Neural progenitor cell (in vitro differentiated cells): ENCODE data around the gene HEPH. TPM values are rescaled to one million over a fixed set of nuclear protein-coding genes. Genes with fewer than 3 reads are reported as not detected.

ENCODE experiments used
- DNase-seq: peaks from one replicate; pipeline ENCODE4 v3.0.0-alpha.2; 2016; ENCODE audit warnings: low spot score
- H2AFZ ChIP-seq: fragments of 200-600 bp; sonication (generic); replicated peaks from 2 replicates; pipeline ENCODE4 v1.6.1; 2016; ENCODE audit warnings: antibody characterized with exemption
- H3F3A ChIP-seq: fragments of 200-600 bp; sonication (generic); 2 replicates; pipeline ENCODE4 v1.6.1; 2016; ENCODE audit warnings: antibody characterized with exemption, low read depth
- H3K27ac ChIP-seq: fragments of 200-600 bp; sonication (generic); 2 replicates; pipeline ENCODE4 v1.5.1; 2016; ENCODE audit warnings: mild to moderate bottlenecking
- H3K27me3 ChIP-seq: fragments of 200-600 bp; sonication (generic); 2 replicates; pipeline ENCODE4 v1.6.1; 2016; ENCODE audit warnings: mild to moderate bottlenecking, moderate library complexity
- H3K36me3 ChIP-seq: fragments of 200-600 bp; sonication (generic); 2 replicates; pipeline ENCODE4 v1.5.1; 2016
- H3K4me1 ChIP-seq: fragments of 200-600 bp; sonication (generic); 2 replicates; pipeline ENCODE4 v1.6.1; 2016; ENCODE audit warnings: mixed run types
- H3K4me2 ChIP-seq: fragments of 200-600 bp; sonication (generic); 2 replicates; pipeline ENCODE4 v1.6.1; 2016
- H3K4me3 ChIP-seq: fragments of 200-600 bp; sonication (generic); 2 replicates; pipeline ENCODE4 v1.5.1; 2016
- H3K79me2 ChIP-seq: fragments of 200-600 bp; sonication (generic); 2 replicates; pipeline ENCODE4 v1.6.1; 2016; ENCODE audit warnings: low read depth
- H3K9ac ChIP-seq: fragments of 200-600 bp; sonication (generic); 2 replicates; pipeline ENCODE4 v1.6.1; 2016
- H3K9me3 ChIP-seq: fragments of 200-600 bp; sonication (generic); 2 replicates; pipeline ENCODE4 v1.5.1; 2016; ENCODE audit warnings: low read depth
- H4K20me1 ChIP-seq: fragments of 200-600 bp; sonication (generic); 2 replicates; pipeline ENCODE4 v1.6.1; 2016; ENCODE audit warnings: low read depth
- H3K27ac Mint-ChIP-seq: 3 replicates; pipeline ENCODE4 v1.8.0; 2021; ENCODE audit warnings: mixed read lengths
- H3K27me3 Mint-ChIP-seq: 2 replicates; pipeline ENCODE4 v1.8.0; 2022; ENCODE audit warnings: low read depth, mild to moderate bottlenecking, inconsistent platforms, moderate library complexity, mixed read lengths; ENCODE audit not compliant: insufficient read depth
- H3K36me3 Mint-ChIP-seq: 3 replicates; pipeline ENCODE4 v1.8.0; 2021; ENCODE audit warnings: mixed read lengths
- H3K4me1 Mint-ChIP-seq: 3 replicates; pipeline ENCODE4 v1.8.0; 2021; ENCODE audit warnings: mixed read lengths
- H3K4me3 Mint-ChIP-seq: 3 replicates; pipeline ENCODE4 v1.8.0; 2021; ENCODE audit warnings: mild to moderate bottlenecking, moderate library complexity, mixed read lengths
- H3K9me3 Mint-ChIP-seq: 3 replicates; pipeline ENCODE4 v1.8.0; 2020; ENCODE audit warnings: mixed read lengths
- EZH2 ChIP-seq: fragments of 200-600 bp; sonication (generic); IDR thresholded peaks from 2 replicates; pipeline ENCODE4 v1.6.1; 2017; ENCODE audit warnings: antibody characterized with exemption, mild to moderate bottlenecking, moderate library complexity
- EZH2phosphoT487 ChIP-seq: fragments of 200-600 bp; sonication (generic); IDR thresholded peaks from 2 replicates; pipeline ENCODE4 v1.6.1; 2017; ENCODE audit warnings: antibody characterized with exemption
- total RNA-seq: library from RNA; depleted of rRNA; stranded (reverse); fragments of >200 nt; gene quantifications from 2 replicates; pipeline ENCODE4 v1.2.3, GENCODE V29; 2015; ENCODE audit warnings: low replicate concordance
- TF ChIP-seq, protein P1 (sequence below): fragments of 200-600 bp; sonication (generic); IDR thresholded peaks from 2 replicates; pipeline ENCODE4 v1.5.1; 2017; ENCODE audit warnings: antibody characterized with exemption, mild to moderate bottlenecking

Gene HEPH
- total RNA-seq, 1 donor from 2014 or later = 112 TPM

- Histone ChIP-seq H3K9me3 (no peaks in the 10 kb centered on the region), H2AFZ (no peak overlapping the region), H3K4me1 (no peaks in the 10 kb centered on the region), H3K27me3 (no peaks in the 10 kb centered on the region), H3K9ac (no peak overlapping the region), H3F3A (no peaks in the 10 kb centered on the region), H4K20me1 (no peaks in the 10 kb centered on the region), H3K27ac (no peak overlapping the region), H3K4me2 (no peak overlapping the region), H3K36me3 (no peaks in the 10 kb centered on the region), H3K4me3 (no peak overlapping the region), H3K79me2 (no peaks in the 10 kb centered on the region)
- no peaks in the 10 kb centered on the region for H3K36me3 Mint-ChIP-seq
- no peak overlapping the region for H3K27ac Mint-ChIP-seq
- peaks cover 3% of the 10 kb centered on the region for H3K9me3 Mint-ChIP-seq
- no peak for DNase-seq
- peaks cover 6% of the 10 kb centered on the region for H3K27me3 Mint-ChIP-seq
- no peaks in the 10 kb centered on the region for H3K4me1 Mint-ChIP-seq
- no peak overlapping the region for H3K4me3 Mint-ChIP-seq
- no peak for TF ChIP-seq EZH2phosphoT487
- TF ChIP-seq EZH2 = no peak
- TF ChIP-seq, protein P1, sequence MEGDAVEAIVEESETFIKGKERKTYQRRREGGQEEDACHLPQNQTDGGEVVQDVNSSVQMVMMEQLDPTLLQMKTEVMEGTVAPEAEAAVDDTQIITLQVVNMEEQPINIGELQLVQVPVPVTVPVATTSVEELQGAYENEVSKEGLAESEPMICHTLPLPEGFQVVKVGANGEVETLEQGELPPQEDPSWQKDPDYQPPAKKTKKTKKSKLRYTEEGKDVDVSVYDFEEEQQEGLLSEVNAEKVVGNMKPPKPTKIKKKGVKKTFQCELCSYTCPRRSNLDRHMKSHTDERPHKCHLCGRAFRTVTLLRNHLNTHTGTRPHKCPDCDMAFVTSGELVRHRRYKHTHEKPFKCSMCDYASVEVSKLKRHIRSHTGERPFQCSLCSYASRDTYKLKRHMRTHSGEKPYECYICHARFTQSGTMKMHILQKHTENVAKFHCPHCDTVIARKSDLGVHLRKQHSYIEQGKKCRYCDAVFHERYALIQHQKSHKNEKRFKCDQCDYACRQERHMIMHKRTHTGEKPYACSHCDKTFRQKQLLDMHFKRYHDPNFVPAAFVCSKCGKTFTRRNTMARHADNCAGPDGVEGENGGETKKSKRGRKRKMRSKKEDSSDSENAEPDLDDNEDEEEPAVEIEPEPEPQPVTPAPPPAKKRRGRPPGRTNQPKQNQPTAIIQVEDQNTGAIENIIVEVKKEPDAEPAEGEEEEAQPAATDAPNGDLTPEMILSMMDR = no peak
These were observed 14.5 kb upstream of the HEPH start for GRCh38 chrX:66149519-66149918.

DNA sequence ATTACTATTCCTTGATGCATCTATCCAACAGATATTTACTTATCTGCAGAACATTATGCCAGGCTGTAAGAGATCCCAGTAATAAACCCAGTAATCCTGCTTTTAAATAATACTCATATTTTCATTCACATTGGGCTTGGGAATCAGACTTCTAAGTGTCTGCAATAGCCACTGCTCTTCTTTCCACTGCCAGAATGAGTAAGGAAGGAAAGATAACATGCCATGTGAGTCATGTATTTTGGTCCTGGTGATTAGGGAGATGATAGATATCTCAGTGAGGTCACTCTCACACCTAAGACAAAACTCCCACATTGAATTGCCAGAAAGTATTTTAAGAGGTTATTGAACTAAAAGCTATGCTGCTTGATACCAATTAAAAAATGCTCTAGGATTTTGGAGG is 13.9 kb upstream of the HEPH start:
- H4K20me1 ChIP-seq = no peaks in the 10 kb centered on the region
- peaks cover 6% of the 10 kb centered on the region for H3K27me3 Mint-ChIP-seq
- peaks cover 3% of the 10 kb centered on the region for H3K9me3 Mint-ChIP-seq
- no peak overlapping the region for H3K9ac ChIP-seq
- no peak overlapping the region for H3K27ac ChIP-seq
- no peaks in the 10 kb centered on the region for H3K79me2 ChIP-seq
- H3K4me3 Mint-ChIP-seq = no peak overlapping the region
- no peak overlapping the region for H3K27ac Mint-ChIP-seq
- no peaks in the 10 kb centered on the region for H3K36me3 Mint-ChIP-seq
- H3K9me3 ChIP-seq = no peaks in the 10 kb centered on the region
- no peaks in the 10 kb centered on the region for H3K4me1 ChIP-seq
- H2AFZ ChIP-seq = no peak overlapping the region
- no peak overlapping the region for H3K4me2 ChIP-seq
- no peak for DNase-seq
- no peak overlapping the region for H3K4me3 ChIP-seq
- H3K36me3 ChIP-seq = no peaks in the 10 kb centered on the region
- no peaks in the 10 kb centered on the region for H3F3A ChIP-seq
- H3K27me3 ChIP-seq = no peaks in the 10 kb centered on the region
- TF ChIP-seq EZH2phosphoT487 = no peak
- TF ChIP-seq, protein P1 = no peak
- no peak for TF ChIP-seq EZH2
- no peaks in the 10 kb centered on the region for H3K4me1 Mint-ChIP-seq

GRCh38 chrX:66162331-66162822 is 1.7 kb upstream of the HEPH start:
- Histone ChIP-seq H3F3A (no peaks in the 10 kb centered on the region), H3K79me2 (peaks cover 33% of the 10 kb centered on the region), H3K4me1 (peaks cover 5% of the 10 kb centered on the region), H3K4me3 (no peak overlapping the region), H3K27ac (no peak overlapping the region), H2AFZ (no peak overlapping the region), H4K20me1 (no peaks in the 10 kb centered on the region), H3K27me3 (no peaks in the 10 kb centered on the region), H3K9ac (no peak overlapping the region), H3K9me3 (no peaks in the 10 kb centered on the region), H3K4me2 (no peak overlapping the region), H3K36me3 (no peaks in the 10 kb centered on the region)
- H3K9me3 Mint-ChIP-seq = no peaks in the 10 kb centered on the region
- H3K27ac Mint-ChIP-seq = no peak overlapping the region
- no peak overlapping the region for H3K4me3 Mint-ChIP-seq
- H3K36me3 Mint-ChIP-seq = no peaks in the 10 kb centered on the region
- H3K27me3 Mint-ChIP-seq = peaks cover 2% of the 10 kb centered on the region
- TF ChIP-seq EZH2phosphoT487 = no peak
- no peak for TF ChIP-seq EZH2
- TF ChIP-seq, protein P1 = no peak
- DNase-seq = no peak
- peaks cover 2% of the 10 kb centered on the region for H3K4me1 Mint-ChIP-seq
